Fibroblast of pulmonary artery (primary cell): ENCODE data around the gene SHANK2.

Source experiments
- DNase-seq: peaks from one replicate; pipeline ENCODE4 v3.0.0-alpha.2; 2010; ENCODE audit warnings: low read depth
- H3K4me3 ChIP-seq: replicated peaks from 2 replicates; pipeline ENCODE4 v1.5.1; 2011; ENCODE audit warnings: low read depth, mild to moderate bottlenecking, control low read depth, low read length, moderate library complexity
- TF ChIP-seq, protein P1 (sequence below): IDR thresholded peaks from 2 replicates; pipeline ENCODE4 v1.5.1; 2011; ENCODE audit warnings: mild to moderate bottlenecking, control low read depth, low read length, inconsistent platforms; ENCODE audit errors: missing control alignments

SHANK2 gene

DNA sequence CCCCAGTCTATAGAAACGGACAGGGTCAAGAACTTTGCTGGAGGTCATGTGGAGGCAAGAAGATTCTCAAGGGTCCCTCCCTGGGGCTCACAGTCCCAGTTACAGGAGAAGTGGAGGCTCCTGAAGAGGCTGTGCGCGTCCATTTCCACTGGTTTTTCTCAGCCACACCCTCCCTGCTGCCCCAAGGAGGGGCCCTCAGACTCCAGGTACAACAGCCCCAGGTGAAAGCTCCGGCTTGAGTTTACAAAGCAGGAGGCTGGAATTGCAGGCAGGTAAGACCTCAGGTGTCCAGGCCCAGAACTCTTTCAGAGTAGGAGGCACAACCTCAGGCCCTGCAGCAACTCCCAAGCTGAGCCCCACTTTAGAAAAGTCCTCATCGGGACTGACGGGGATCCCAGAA, 3.1 kb downstream of the SHANK2 start:
- H3K4me3 ChIP-seq = no peak overlapping the region
- no peak for DNase-seq
- TF ChIP-seq, protein P1, sequence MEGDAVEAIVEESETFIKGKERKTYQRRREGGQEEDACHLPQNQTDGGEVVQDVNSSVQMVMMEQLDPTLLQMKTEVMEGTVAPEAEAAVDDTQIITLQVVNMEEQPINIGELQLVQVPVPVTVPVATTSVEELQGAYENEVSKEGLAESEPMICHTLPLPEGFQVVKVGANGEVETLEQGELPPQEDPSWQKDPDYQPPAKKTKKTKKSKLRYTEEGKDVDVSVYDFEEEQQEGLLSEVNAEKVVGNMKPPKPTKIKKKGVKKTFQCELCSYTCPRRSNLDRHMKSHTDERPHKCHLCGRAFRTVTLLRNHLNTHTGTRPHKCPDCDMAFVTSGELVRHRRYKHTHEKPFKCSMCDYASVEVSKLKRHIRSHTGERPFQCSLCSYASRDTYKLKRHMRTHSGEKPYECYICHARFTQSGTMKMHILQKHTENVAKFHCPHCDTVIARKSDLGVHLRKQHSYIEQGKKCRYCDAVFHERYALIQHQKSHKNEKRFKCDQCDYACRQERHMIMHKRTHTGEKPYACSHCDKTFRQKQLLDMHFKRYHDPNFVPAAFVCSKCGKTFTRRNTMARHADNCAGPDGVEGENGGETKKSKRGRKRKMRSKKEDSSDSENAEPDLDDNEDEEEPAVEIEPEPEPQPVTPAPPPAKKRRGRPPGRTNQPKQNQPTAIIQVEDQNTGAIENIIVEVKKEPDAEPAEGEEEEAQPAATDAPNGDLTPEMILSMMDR = no peak

- DNase-seq = no peak
- TF ChIP-seq, protein P1 = no peak
- no peak overlapping the region for H3K4me3 ChIP-seq
These were observed 3.7 kb downstream of the SHANK2 start for GRCh38 chr11:71248656-71249055.

GRCh38 chr11:71248251-71248570, 4.2 kb downstream of the SHANK2 start:
- DNase-seq = no peak
- TF ChIP-seq, protein P1 = no peak
- H3K4me3 ChIP-seq = no peak overlapping the region

- TF ChIP-seq, protein P1 = no peak
These were observed 4.7 kb downstream of the SHANK2 start for GRCh38 chr11:71247551-71248250.

GRCh38 chr11:71246559-71246958, 5.8 kb downstream of the SHANK2 start:
- H3K4me3 ChIP-seq = no peak overlapping the region
- DNase-seq = no peak
- TF ChIP-seq, protein P1 = no peak

More at GRCh38 chr11:71247551-71248250, 4.7 kb downstream of the SHANK2 start:
- H3K4me3 ChIP-seq = no peak overlapping the region
- DNase-seq = no peak

DNA sequence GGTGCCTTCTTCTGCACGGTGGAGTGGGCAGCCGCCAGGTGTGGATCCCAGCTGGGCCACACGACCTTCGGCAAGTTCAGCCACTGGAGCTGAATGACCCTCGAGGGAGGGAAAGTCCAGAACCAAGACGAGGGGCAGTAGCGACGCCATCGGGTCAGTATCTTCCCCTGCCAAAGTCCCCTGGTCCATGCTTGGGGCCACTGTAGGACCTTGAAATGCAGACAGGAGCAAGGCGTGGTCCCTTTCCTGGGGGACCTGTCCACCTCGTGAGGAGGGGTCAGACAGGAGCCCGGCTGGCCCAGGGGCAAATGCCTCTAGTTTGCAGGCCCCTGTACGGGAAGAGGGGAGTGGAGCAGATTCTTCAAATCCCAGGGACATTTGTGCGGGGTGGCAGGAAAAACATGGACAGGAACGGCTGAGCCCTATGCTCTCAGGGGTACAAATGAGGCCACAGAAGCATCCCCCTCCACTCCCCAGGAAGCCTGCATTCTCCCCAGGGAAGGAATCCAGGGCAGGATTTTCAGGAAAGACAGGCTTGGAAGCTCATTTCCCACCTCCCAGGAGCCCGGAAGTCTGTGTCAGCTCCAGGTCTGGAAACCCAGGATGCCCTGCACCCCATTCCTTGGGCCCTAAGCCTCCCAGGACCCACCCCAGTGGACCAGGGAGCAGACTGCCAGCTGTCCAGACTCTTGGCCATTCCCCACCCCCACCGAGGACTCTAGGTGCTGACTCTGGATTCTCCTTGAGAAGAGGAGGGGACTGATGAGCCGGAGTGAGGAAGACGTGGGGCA, 6.6 kb downstream of the SHANK2 start:
- TF ChIP-seq, protein P1 = no peak
- no peak overlapping the region for H3K4me3 ChIP-seq
- no peak for DNase-seq
